Measurements from ENCODE around the gene MRGPRX1.

Gene MRGPRX1

DNA sequence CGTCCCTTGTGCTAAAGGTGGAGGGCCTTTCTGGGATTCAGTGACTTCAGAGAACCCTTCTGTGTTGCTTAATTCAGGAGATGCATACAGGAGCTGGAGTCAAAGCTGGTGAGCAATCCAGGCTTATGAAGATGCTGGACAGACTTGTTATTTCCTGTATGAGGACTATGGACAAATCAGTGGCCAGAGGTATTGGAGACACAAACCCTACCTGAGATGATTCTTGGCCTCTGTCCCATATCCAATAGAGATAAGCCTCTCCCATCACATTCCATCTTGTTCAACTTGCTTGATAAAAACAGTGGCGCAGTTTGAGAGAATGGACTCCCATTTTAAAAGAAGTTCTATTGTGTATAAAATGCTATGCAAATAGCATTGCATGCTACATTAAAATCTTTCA is at the start of gene MRGPRX1:
Gene MRGPRX1, minus strand, starts transcription at position 101 of the 400 bp plus-strand sequence. CDS start 4,630 bp downstream, outside the sequence.
- Histone ChIP-seq H3K36me3 (ENCODE audit: control insufficient read depth in 5 of 5, insufficient read depth in 5 of 5, low read length in 5 of 5) (no peaks in the 10 kb centered on the region), H3K9me3 (ENCODE audit: control insufficient read depth in 5 of 5, low read length in 5 of 5) (no peaks in the 10 kb centered on the region), H3K4me3 (ENCODE audit: low read depth in 1 of 5, low read length in 5 of 5) (no peak within 1 kb of the TSS), H3K27me3 (ENCODE audit: control insufficient read depth in 5 of 5, insufficient read depth in 4 of 5, low read length in 5 of 5) (no peaks in the 10 kb centered on the region), H3K4me1 (ENCODE audit: control insufficient read depth in 5 of 5, insufficient read depth in 5 of 5, low read length in 5 of 5) (no peaks in the 10 kb centered on the region), H3K9ac (ENCODE audit: low read length in 5 of 5) (no peak within 1 kb of the TSS), H3K27ac (ENCODE audit: low read depth, low read length) (no peak within 1 kb of the TSS)

- Histone ChIP-seq H3K4me3 (ENCODE audit: low read depth in 1 of 5, low read length in 5 of 5) (no peak overlapping the region), H3K27ac (ENCODE audit: low read depth, low read length) (no peak overlapping the region), H3K4me1 (ENCODE audit: control insufficient read depth in 5 of 5, insufficient read depth in 5 of 5, low read length in 5 of 5) (no peaks in the 10 kb centered on the region), H3K36me3 (ENCODE audit: control insufficient read depth in 5 of 5, insufficient read depth in 5 of 5, low read length in 5 of 5) (no peaks in the 10 kb centered on the region), H3K9me3 (ENCODE audit: control insufficient read depth in 5 of 5, low read length in 5 of 5) (no peaks in the 10 kb centered on the region), H3K27me3 (ENCODE audit: control insufficient read depth in 5 of 5, insufficient read depth in 4 of 5, low read length in 5 of 5) (peaks cover 0 to 2% (median 0%) of the 10 kb centered on the region in 5 donors), H3K9ac (ENCODE audit: low read length in 5 of 5) (no peak overlapping the region)
Observed at GRCh38 chr11:18987454-18988231, 48.4 kb upstream of the MRGPRX1 start.

DNA sequence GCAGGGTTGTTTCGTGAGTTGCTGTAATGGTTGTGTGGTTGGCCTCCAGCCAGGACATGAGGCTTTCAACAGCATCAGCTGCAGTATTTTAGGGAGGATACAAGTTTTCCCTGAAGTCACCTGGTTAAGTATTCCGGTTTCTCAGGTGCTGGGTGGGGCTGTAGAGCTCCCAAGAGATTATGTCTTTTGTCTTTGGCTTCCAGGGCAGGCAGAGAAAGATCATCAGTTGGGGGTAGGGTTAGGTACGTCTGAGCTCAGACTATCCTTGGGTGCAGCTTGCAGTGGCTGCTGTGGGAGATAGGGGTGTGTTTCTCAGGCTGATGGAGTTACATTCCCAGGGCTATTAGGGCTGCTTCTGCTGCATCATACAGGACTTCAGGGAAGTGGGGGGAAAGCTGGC is 47.5 kb upstream of the MRGPRX1 start:
- Histone ChIP-seq H3K27me3 (ENCODE audit: control insufficient read depth in 5 of 5, insufficient read depth in 4 of 5, low read length in 5 of 5) (peaks cover 0 to 2% (median 0%) of the 10 kb centered on the region in 5 donors), H3K9ac (ENCODE audit: low read length in 5 of 5) (no peak overlapping the region), H3K36me3 (ENCODE audit: control insufficient read depth in 5 of 5, insufficient read depth in 5 of 5, low read length in 5 of 5) (no peaks in the 10 kb centered on the region), H3K9me3 (ENCODE audit: control insufficient read depth in 5 of 5, low read length in 5 of 5) (no peaks in the 10 kb centered on the region), H3K27ac (ENCODE audit: low read depth, low read length) (no peak overlapping the region), H3K4me3 (ENCODE audit: low read depth in 1 of 5, low read length in 5 of 5) (no peak overlapping the region), H3K4me1 (ENCODE audit: control insufficient read depth in 5 of 5, insufficient read depth in 5 of 5, low read length in 5 of 5) (no peaks in the 10 kb centered on the region)

GRCh38 chr11:18981897-18982296 is 42.7 kb upstream of the MRGPRX1 start:
- no peak overlapping the region for H3K9ac ChIP-seq (ENCODE audit: low read length in 5 of 5)
- no peak overlapping the region for H3K4me3 ChIP-seq (ENCODE audit: low read depth in 1 of 5, low read length in 5 of 5)
- H3K36me3 ChIP-seq (ENCODE audit: control insufficient read depth in 5 of 5, insufficient read depth in 5 of 5, low read length in 5 of 5), result no peaks in the 10 kb centered on the region
- H3K9me3 ChIP-seq (ENCODE audit: control insufficient read depth in 5 of 5, low read length in 5 of 5), result peaks cover 0 to 3% (median 0%) of the 10 kb centered on the region in 5 donors
- peaks cover 0 to under 1% (median 0%) of the 10 kb centered on the region in 5 donors for H3K27me3 ChIP-seq (ENCODE audit: control insufficient read depth in 5 of 5, insufficient read depth in 4 of 5, low read length in 5 of 5)
- no peaks in the 10 kb centered on the region for H3K4me1 ChIP-seq (ENCODE audit: control insufficient read depth in 5 of 5, insufficient read depth in 5 of 5, low read length in 5 of 5)
- no peak overlapping the region for H3K27ac ChIP-seq (ENCODE audit: low read depth, low read length)

GRCh38 chr11:18974192-18974591 is 35.0 kb upstream of the MRGPRX1 start:
- Histone ChIP-seq H3K9me3 (ENCODE audit: control insufficient read depth in 5 of 5, low read length in 5 of 5) (peaks cover 0 to 2% (median 0%) of the 10 kb centered on the region in 5 donors), H3K27me3 (ENCODE audit: control insufficient read depth in 5 of 5, insufficient read depth in 4 of 5, low read length in 5 of 5) (peaks cover 0 to 6% (median 0%) of the 10 kb centered on the region in 5 donors), H3K4me3 (ENCODE audit: low read depth in 1 of 5, low read length in 5 of 5) (no peak overlapping the region), H3K9ac (ENCODE audit: low read length in 5 of 5) (no peak overlapping the region), H3K27ac (ENCODE audit: low read depth, low read length) (no peak overlapping the region), H3K36me3 (ENCODE audit: control insufficient read depth in 5 of 5, insufficient read depth in 5 of 5, low read length in 5 of 5) (no peaks in the 10 kb centered on the region), H3K4me1 (ENCODE audit: control insufficient read depth in 5 of 5, insufficient read depth in 5 of 5, low read length in 5 of 5) (no peaks in the 10 kb centered on the region)

DNA sequence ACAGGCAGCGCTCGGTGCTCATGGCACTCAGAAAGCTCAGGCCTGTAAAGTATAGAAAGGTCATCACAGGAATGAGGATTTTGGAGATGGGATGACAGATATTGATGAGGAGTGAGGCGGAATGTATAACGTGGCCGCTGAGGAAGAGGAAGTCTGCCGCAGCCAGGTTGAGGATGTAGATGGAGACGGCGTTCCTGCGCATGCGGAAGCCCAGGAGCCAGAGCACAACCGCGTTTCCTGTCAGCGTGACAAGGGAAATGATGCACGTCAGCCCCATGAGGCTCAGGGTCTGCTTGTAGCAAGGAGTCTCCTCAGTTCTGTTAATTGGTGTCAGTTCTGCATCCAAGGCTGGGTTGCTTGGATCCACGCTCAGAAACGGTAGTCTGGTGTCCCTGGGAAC is 33.1 kb upstream of the MRGPRX1 start:
- no peak overlapping the region for H3K27ac ChIP-seq (ENCODE audit: low read depth, low read length)
- no peaks in the 10 kb centered on the region for H3K36me3 ChIP-seq (ENCODE audit: control insufficient read depth in 5 of 5, insufficient read depth in 5 of 5, low read length in 5 of 5)
- peaks cover 0 to 6% (median 0%) of the 10 kb centered on the region in 5 donors for H3K27me3 ChIP-seq (ENCODE audit: control insufficient read depth in 5 of 5, insufficient read depth in 4 of 5, low read length in 5 of 5)
- no peaks in the 10 kb centered on the region for H3K9me3 ChIP-seq (ENCODE audit: control insufficient read depth in 5 of 5, low read length in 5 of 5)
- H3K9ac ChIP-seq (ENCODE audit: low read length in 5 of 5), result no peak overlapping the region
- no peaks in the 10 kb centered on the region for H3K4me1 ChIP-seq (ENCODE audit: control insufficient read depth in 5 of 5, insufficient read depth in 5 of 5, low read length in 5 of 5)
- no peak overlapping the region for H3K4me3 ChIP-seq (ENCODE audit: low read depth in 1 of 5, low read length in 5 of 5)

DNA sequence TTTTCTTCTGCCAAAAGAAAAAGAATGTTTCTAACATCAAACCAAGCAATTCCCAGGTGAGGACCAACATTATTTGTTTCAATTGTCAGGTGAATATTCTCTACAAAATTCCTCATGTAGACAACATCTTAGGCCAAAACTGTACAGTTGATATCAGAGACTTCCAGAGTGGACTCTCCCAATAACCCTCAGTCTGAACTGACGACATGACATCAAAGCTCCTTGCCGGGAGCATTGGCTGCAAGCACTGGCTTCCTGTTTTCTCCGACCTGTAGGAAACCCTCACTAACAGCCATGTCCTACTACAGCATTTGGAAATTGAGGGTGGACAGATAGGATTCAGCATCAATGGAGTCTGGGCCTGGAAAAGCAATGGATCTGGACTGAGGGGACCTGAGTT is 30.5 kb upstream of the MRGPRX1 start:
- Histone ChIP-seq H3K9me3 (ENCODE audit: control insufficient read depth in 5 of 5, low read length in 5 of 5) (no peaks in the 10 kb centered on the region), H3K27me3 (ENCODE audit: control insufficient read depth in 5 of 5, insufficient read depth in 4 of 5, low read length in 5 of 5) (peaks cover 0 to 6% (median 0%) of the 10 kb centered on the region in 5 donors), H3K4me3 (ENCODE audit: low read depth in 1 of 5, low read length in 5 of 5) (no peak overlapping the region), H3K27ac (ENCODE audit: low read depth, low read length) (no peak overlapping the region), H3K4me1 (ENCODE audit: control insufficient read depth in 5 of 5, insufficient read depth in 5 of 5, low read length in 5 of 5) (no peaks in the 10 kb centered on the region), H3K36me3 (ENCODE audit: control insufficient read depth in 5 of 5, insufficient read depth in 5 of 5, low read length in 5 of 5) (no peaks in the 10 kb centered on the region), H3K9ac (ENCODE audit: low read length in 5 of 5) (no peak overlapping the region)

- Histone ChIP-seq H3K9ac (ENCODE audit: low read length in 5 of 5) (no peak overlapping the region), H3K36me3 (ENCODE audit: control insufficient read depth in 5 of 5, insufficient read depth in 5 of 5, low read length in 5 of 5) (no peaks in the 10 kb centered on the region), H3K4me1 (ENCODE audit: control insufficient read depth in 5 of 5, insufficient read depth in 5 of 5, low read length in 5 of 5) (no peaks in the 10 kb centered on the region), H3K9me3 (ENCODE audit: control insufficient read depth in 5 of 5, low read length in 5 of 5) (no peaks in the 10 kb centered on the region), H3K27me3 (ENCODE audit: control insufficient read depth in 5 of 5, insufficient read depth in 4 of 5, low read length in 5 of 5) (no peaks in the 10 kb centered on the region), H3K4me3 (ENCODE audit: low read depth in 1 of 5, low read length in 5 of 5) (no peak overlapping the region), H3K27ac (ENCODE audit: low read depth, low read length) (no peak overlapping the region)
Observed at GRCh38 chr11:18958221-18958910, 19.2 kb upstream of the MRGPRX1 start.

- no peak overlapping the region for H3K27ac ChIP-seq (ENCODE audit: low read depth, low read length)
- peaks cover 0 to 2% (median 0%) of the 10 kb centered on the region in 5 donors for H3K27me3 ChIP-seq (ENCODE audit: control insufficient read depth in 5 of 5, insufficient read depth in 4 of 5, low read length in 5 of 5)
- H3K4me1 ChIP-seq (ENCODE audit: control insufficient read depth in 5 of 5, insufficient read depth in 5 of 5, low read length in 5 of 5), result no peaks in the 10 kb centered on the region
- no peaks in the 10 kb centered on the region for H3K9me3 ChIP-seq (ENCODE audit: control insufficient read depth in 5 of 5, low read length in 5 of 5)
- no peak overlapping the region for H3K4me3 ChIP-seq (ENCODE audit: low read depth in 1 of 5, low read length in 5 of 5)
- H3K9ac ChIP-seq (ENCODE audit: low read length in 5 of 5), result no peak overlapping the region
- no peaks in the 10 kb centered on the region for H3K36me3 ChIP-seq (ENCODE audit: control insufficient read depth in 5 of 5, insufficient read depth in 5 of 5, low read length in 5 of 5)
Observed at GRCh38 chr11:18956630-18957029, 17.4 kb upstream of the MRGPRX1 start.

GRCh38 chr11:18936002-18936673 is 3.1 kb downstream of the MRGPRX1 start:
- Histone ChIP-seq H3K36me3 (ENCODE audit: control insufficient read depth in 5 of 5, insufficient read depth in 5 of 5, low read length in 5 of 5) (no peaks in the 10 kb centered on the region), H3K4me3 (ENCODE audit: low read depth in 1 of 5, low read length in 5 of 5) (no peak overlapping the region), H3K9me3 (ENCODE audit: control insufficient read depth in 5 of 5, low read length in 5 of 5) (no peaks in the 10 kb centered on the region), H3K27ac (ENCODE audit: low read depth, low read length) (no peak overlapping the region), H3K9ac (ENCODE audit: low read length in 5 of 5) (no peak overlapping the region), H3K27me3 (ENCODE audit: control insufficient read depth in 5 of 5, insufficient read depth in 4 of 5, low read length in 5 of 5) (no peaks in the 10 kb centered on the region), H3K4me1 (ENCODE audit: control insufficient read depth in 5 of 5, insufficient read depth in 5 of 5, low read length in 5 of 5) (no peaks in the 10 kb centered on the region)
